Stimulated activated CD8-positive, alpha-beta memory T cell treated with anti-CD3 and anti-CD28 coated beads, Interleukin-15, amount 100 ng/mL, for 4 hours (primary cell): Measurements from ENCODE around the gene NME7.
"Not testable (repeated sequence)": the region's sequence is repeated elsewhere in the genome, so short reads cannot be mapped to it uniquely, and the experiment has no call there.

ENCODE experiments used
- DNase-seq, 2 donors: peaks; one replicate each; pipeline ENCODE4 v3.0.0-alpha.2; 2020; ENCODE audit warnings: low read depth in 2 of 2

NME7 gene

GRCh38 chr1:169305948-169306347 lies 61.6 kb downstream of the NME7 start:
- no peak for DNase-seq

GRCh38 chr1:169305356-169305755 lies 62.2 kb downstream of the NME7 start:
- DNase-seq, result no peak

- DNase-seq, result no peak
Observed at GRCh38 chr1:169300854-169301253, 66.7 kb downstream of the NME7 start.

- no peak for DNase-seq
Observed at GRCh38 chr1:169298441-169298840, 69.2 kb downstream of the NME7 start.

- DNase-seq, result no peak
Observed at GRCh38 chr1:169295846-169296245, 71.8 kb downstream of the NME7 start.

- no peak for DNase-seq
Observed at GRCh38 chr1:169295425-169295824, 72.2 kb downstream of the NME7 start.

- no peak for DNase-seq
Observed at GRCh38 chr1:169289016-169289415, 78.6 kb downstream of the NME7 start.

- DNase-seq, result no peak
Observed at GRCh38 chr1:169288011-169288414, 79.6 kb downstream of the NME7 start.

GRCh38 chr1:169287280-169287679 lies 80.3 kb downstream of the NME7 start:
- DNase-seq, result no peak

- DNase-seq, result not testable (repeated sequence)
Observed at GRCh38 chr1:169281562-169281961, 86.0 kb downstream of the NME7 start.

GRCh38 chr1:169271098-169271497 lies 96.5 kb downstream of the NME7 start:
- no peak for DNase-seq

GRCh38 chr1:169266133-169266532 lies 101.5 kb downstream of the NME7 start:
- no peak for DNase-seq

- DNase-seq, result no peak
Observed at GRCh38 chr1:169263059-169263458, 104.5 kb downstream of the NME7 start.

- no peak for DNase-seq
Observed at GRCh38 chr1:169261884-169262283, 105.7 kb downstream of the NME7 start.

- no peak for DNase-seq
Observed at GRCh38 chr1:169260478-169261151, 107.0 kb downstream of the NME7 start.

GRCh38 chr1:169259816-169260215 lies 107.8 kb downstream of the NME7 start:
- no peak for DNase-seq

- no peak for DNase-seq
Observed at GRCh38 chr1:169250795-169251194, 116.8 kb downstream of the NME7 start.

- no peak for DNase-seq
Observed at GRCh38 chr1:169250022-169250421, 117.6 kb downstream of the NME7 start.

GRCh38 chr1:169249611-169250010 lies 118.0 kb downstream of the NME7 start:
- DNase-seq, result no peak

GRCh38 chr1:169245706-169246105 lies 121.9 kb downstream of the NME7 start:
- no peak for DNase-seq

- DNase-seq, result no peak
Observed at GRCh38 chr1:169240449-169241232, 127.0 kb downstream of the NME7 start.

GRCh38 chr1:169236880-169237279 lies 130.7 kb downstream of the NME7 start:
- no peak for DNase-seq

GRCh38 chr1:169236143-169236542 lies 131.5 kb downstream of the NME7 start:
- no peak for DNase-seq
